ENCODE measurements around the gene FER1L5.

Gene FER1L5

DNA sequence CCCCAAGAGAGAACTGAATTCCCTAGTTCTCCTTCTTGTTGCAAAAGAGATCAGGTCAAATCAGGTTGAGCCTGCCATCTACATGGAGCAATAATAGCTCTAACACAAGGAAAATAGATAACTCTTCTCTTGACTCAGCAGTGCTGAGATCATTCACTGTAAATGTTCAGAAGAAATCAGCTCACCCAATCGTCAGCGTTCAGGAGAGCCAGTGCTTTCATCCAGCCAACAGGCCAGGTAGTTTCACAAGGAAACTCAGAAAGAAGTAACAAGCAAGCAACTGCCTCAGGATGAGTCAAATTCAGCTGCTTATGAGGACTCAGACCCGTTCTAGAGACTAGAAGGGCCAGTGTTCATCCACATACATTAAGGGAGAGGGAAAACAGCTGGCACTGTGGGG is 91.4 kb downstream of the FER1L5 start:
- no peaks in the 10 kb centered on the region for H3K9me3 ChIP-seq (ENCODE audit: control insufficient read depth, insufficient read depth, low read length)
- H3K27ac ChIP-seq (ENCODE audit: low read depth, low read length): no peak overlapping the region
- H3K36me3 ChIP-seq (ENCODE audit: control insufficient read depth, insufficient read depth, low read length): peaks cover 87% of the 10 kb centered on the region
- no peak overlapping the region for H3K4me3 ChIP-seq (ENCODE audit: low read depth, low read length)
- H3K4me1 ChIP-seq (ENCODE audit: control insufficient read depth, insufficient read depth, low read length): 0 out of 2 replicates have a peak, but pooled peaks cover under 1% of the 10 kb centered on the region
- H3K27me3 ChIP-seq (ENCODE audit: control insufficient read depth, insufficient read depth, low read length): no peaks in the 10 kb centered on the region
- no peak overlapping the region for H3K9ac ChIP-seq (ENCODE audit: low read depth, low read length)

DNA sequence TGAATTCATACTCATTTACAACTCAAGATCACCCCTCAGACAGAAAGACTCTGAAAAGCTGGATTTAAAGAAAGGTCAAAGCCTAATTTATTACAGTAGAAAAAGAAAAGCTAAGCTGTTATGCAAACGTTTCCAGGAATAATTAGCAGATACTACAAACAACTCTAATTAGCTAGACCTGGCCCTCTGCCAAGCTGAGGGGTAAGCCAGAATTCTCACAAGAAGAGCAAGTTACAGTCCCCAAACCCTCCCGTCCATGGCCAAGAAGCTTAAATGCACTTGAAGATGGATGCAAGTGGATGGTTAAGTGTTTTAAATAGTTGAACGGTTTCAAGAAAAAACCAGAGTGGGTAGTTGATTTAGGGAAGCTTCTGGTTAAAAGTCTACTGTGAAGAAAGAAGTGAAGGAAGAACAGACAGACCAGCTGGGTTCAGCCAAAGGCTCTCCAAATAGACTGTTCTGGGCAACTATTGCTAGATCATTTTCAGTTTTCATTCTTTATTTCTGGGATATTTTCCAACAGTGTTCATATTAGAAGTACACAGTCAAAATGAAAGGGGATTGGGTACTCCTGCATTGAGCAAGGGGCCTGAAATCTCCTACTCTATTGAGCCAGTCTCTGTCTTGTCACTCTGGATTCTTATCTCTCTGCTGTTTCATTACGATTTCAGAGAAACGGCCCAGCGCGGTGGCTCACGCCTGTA is 92.5 kb downstream of the FER1L5 start:
- H3K9ac ChIP-seq (ENCODE audit: low read depth, low read length): no peak overlapping the region
- H3K9me3 ChIP-seq (ENCODE audit: control insufficient read depth, insufficient read depth, low read length): no peaks in the 10 kb centered on the region
- no peak overlapping the region for H3K27ac ChIP-seq (ENCODE audit: low read depth, low read length)
- 0 out of 2 replicates have a peak, but pooled peaks cover 3% of the 10 kb centered on the region for H3K4me1 ChIP-seq (ENCODE audit: control insufficient read depth, insufficient read depth, low read length)
- H3K27me3 ChIP-seq (ENCODE audit: control insufficient read depth, insufficient read depth, low read length): no peaks in the 10 kb centered on the region
- no peak overlapping the region for H3K4me3 ChIP-seq (ENCODE audit: low read depth, low read length)
- peaks cover 78% of the 10 kb centered on the region for H3K36me3 ChIP-seq (ENCODE audit: control insufficient read depth, insufficient read depth, low read length)

DNA sequence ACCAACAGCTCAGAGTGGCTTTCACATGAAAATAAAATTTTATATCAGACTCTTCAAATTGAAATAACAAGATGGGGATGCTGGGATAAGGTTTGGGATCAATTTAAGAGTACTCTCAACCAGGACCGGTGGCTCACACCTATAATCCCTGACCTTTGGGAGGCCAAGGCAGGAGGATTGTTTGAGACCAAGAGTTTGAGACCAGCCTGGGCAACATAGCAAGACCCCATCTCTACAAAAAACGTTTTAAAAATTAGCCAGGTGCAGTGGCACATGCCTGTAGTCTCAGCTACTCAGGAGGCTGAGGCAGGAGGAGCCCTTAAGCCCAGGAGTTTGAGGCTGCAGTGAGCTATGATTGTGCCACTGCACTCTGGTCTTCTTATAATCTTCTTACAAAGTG is 94.7 kb downstream of the FER1L5 start:
- H3K4me3 ChIP-seq (ENCODE audit: low read depth, low read length): no peak overlapping the region
- no peak overlapping the region for H3K27ac ChIP-seq (ENCODE audit: low read depth, low read length)
- H3K9me3 ChIP-seq (ENCODE audit: control insufficient read depth, insufficient read depth, low read length): no peaks in the 10 kb centered on the region
- H3K4me1 ChIP-seq (ENCODE audit: control insufficient read depth, insufficient read depth, low read length): 0 out of 2 replicates have a peak, but pooled peaks cover 3% of the 10 kb centered on the region
- peaks cover 56% of the 10 kb centered on the region for H3K36me3 ChIP-seq (ENCODE audit: control insufficient read depth, insufficient read depth, low read length)
- H3K9ac ChIP-seq (ENCODE audit: low read depth, low read length): no peak overlapping the region
- H3K27me3 ChIP-seq (ENCODE audit: control insufficient read depth, insufficient read depth, low read length): no peaks in the 10 kb centered on the region

GRCh38 chr2:96737831-96738230 is 95.3 kb downstream of the FER1L5 start:
- no peak overlapping the region for H3K4me3 ChIP-seq (ENCODE audit: low read depth, low read length)
- no peaks in the 10 kb centered on the region for H3K27me3 ChIP-seq (ENCODE audit: control insufficient read depth, insufficient read depth, low read length)
- H3K36me3 ChIP-seq (ENCODE audit: control insufficient read depth, insufficient read depth, low read length): peaks cover 51% of the 10 kb centered on the region
- H3K4me1 ChIP-seq (ENCODE audit: control insufficient read depth, insufficient read depth, low read length): 0 out of 2 replicates have a peak, but pooled peaks cover 3% of the 10 kb centered on the region
- no peak overlapping the region for H3K27ac ChIP-seq (ENCODE audit: low read depth, low read length)
- H3K9ac ChIP-seq (ENCODE audit: low read depth, low read length): no peak overlapping the region
- H3K9me3 ChIP-seq (ENCODE audit: control insufficient read depth, insufficient read depth, low read length): no peaks in the 10 kb centered on the region

- Histone ChIP-seq H3K4me3 (ENCODE audit: low read depth, low read length) (peak overlapping the region; percentile 91), H3K27ac (ENCODE audit: low read depth, low read length) (peak overlapping the region; percentile 71), H3K27me3 (ENCODE audit: control insufficient read depth, insufficient read depth, low read length) (no peaks in the 10 kb centered on the region), H3K9me3 (ENCODE audit: control insufficient read depth, insufficient read depth, low read length) (no peaks in the 10 kb centered on the region), H3K4me1 (ENCODE audit: control insufficient read depth, insufficient read depth, low read length) (0 out of 2 replicates have a peak, but pooled peaks cover 3% of the 10 kb centered on the region), H3K9ac (ENCODE audit: low read depth, low read length) (peak overlapping the region; percentile 50), H3K36me3 (ENCODE audit: control insufficient read depth, insufficient read depth, low read length) (peaks cover 38% of the 10 kb centered on the region)
These were observed 96.6 kb downstream of the FER1L5 start for GRCh38 chr2:96739076-96739632.

DNA sequence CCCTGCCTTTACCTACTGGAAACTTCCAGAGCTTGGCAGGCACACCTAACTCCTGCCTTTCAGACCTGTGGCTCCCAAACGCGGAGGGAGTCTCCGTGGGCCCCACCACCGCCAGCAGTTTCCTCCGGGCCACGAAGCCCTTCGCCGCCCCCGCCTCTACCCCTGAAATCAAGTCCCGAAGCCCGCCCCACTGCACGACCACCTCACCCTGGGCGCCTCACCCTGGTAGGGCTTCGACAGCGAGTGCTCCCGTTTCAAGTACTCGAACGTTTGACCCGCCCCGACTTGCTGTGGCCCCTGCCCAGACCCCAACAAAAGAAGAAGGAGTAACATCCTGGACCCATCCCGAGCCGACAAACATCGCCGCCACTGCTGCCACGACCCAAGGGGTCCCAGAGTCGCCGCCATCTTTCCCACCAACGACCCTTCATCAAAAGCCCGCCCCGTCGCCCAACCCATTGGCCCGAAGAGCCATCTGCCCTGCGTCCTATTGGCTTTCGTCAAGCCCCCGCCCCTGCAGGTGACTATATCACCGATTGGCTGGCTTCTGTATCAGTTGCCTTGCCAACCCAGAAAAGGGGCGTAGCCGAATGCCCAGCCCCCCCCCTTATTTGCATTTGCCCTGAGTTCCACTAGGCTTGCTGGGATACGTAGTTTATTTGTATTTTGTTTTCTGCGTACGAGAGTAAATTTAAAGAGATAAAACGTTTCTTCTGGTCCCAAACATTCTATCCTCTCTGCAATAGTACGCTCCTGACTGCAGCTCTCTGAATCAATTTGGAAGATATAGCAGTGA is 97.3 kb downstream of the FER1L5 start, which contains the start of gene LMAN2L:
Gene LMAN2L, minus strand, starts transcription at position 432 of the 796 bp plus-strand sequence. Its CDS starts 24 bp downstream, at position 408.
- peak within 1 kb of the TSS; percentile 71 for H3K27ac ChIP-seq (ENCODE audit: low read depth, low read length)
- peaks cover 31% of the 10 kb centered on the region for H3K36me3 ChIP-seq (ENCODE audit: control insufficient read depth, insufficient read depth, low read length)
- H3K27me3 ChIP-seq (ENCODE audit: control insufficient read depth, insufficient read depth, low read length): no peaks in the 10 kb centered on the region
- peak within 1 kb of the TSS; percentile 50 for H3K9ac ChIP-seq (ENCODE audit: low read depth, low read length)
- peak within 1 kb of the TSS; percentile 91 for H3K4me3 ChIP-seq (ENCODE audit: low read depth, low read length)
- 0 out of 2 replicates have a peak, but pooled peaks cover 3% of the 10 kb centered on the region for H3K4me1 ChIP-seq (ENCODE audit: control insufficient read depth, insufficient read depth, low read length)
- no peaks in the 10 kb centered on the region for H3K9me3 ChIP-seq (ENCODE audit: control insufficient read depth, insufficient read depth, low read length)

- Histone ChIP-seq H3K9me3 (ENCODE audit: control insufficient read depth, insufficient read depth, low read length) (no peaks in the 10 kb centered on the region), H3K4me3 (ENCODE audit: low read depth, low read length) (no peak overlapping the region), H3K4me1 (ENCODE audit: control insufficient read depth, insufficient read depth, low read length) (no peaks in the 10 kb centered on the region), H3K27ac (ENCODE audit: low read depth, low read length) (no peak overlapping the region), H3K36me3 (ENCODE audit: control insufficient read depth, insufficient read depth, low read length) (no peaks in the 10 kb centered on the region), H3K27me3 (ENCODE audit: control insufficient read depth, insufficient read depth, low read length) (no peaks in the 10 kb centered on the region), H3K9ac (ENCODE audit: low read depth, low read length) (no peak overlapping the region)
These were observed 104.6 kb downstream of the FER1L5 start for GRCh38 chr2:96747061-96747617.

DNA sequence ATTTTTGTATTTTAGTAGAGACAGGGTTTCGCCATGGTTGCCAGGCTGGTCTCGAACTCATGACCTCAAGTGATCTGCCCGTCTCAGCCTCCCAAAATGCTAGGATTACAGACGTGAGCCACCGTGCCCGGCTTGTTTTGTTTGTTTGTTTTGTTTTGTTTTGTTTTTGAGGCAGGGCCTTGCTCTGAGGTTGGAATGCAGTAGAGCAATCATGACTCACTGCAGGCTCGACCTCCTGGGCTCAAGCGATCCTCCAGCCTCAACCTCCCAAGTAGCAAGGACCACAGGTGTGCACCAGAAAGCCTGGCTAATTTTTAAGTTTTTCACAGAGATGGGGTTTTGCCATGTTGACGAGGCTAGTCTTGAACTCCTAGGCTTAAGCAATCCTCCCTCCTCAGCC is 109.2 kb downstream of the FER1L5 start:
- Histone ChIP-seq H3K9ac (ENCODE audit: low read depth, low read length) (no peak overlapping the region), H3K9me3 (ENCODE audit: control insufficient read depth, insufficient read depth, low read length) (no peaks in the 10 kb centered on the region), H3K27me3 (ENCODE audit: control insufficient read depth, insufficient read depth, low read length) (no peaks in the 10 kb centered on the region), H3K4me3 (ENCODE audit: low read depth, low read length) (no peak overlapping the region), H3K27ac (ENCODE audit: low read depth, low read length) (no peak overlapping the region), H3K4me1 (ENCODE audit: control insufficient read depth, insufficient read depth, low read length) (no peaks in the 10 kb centered on the region), H3K36me3 (ENCODE audit: control insufficient read depth, insufficient read depth, low read length) (no peaks in the 10 kb centered on the region)

- H3K27me3 ChIP-seq (ENCODE audit: control insufficient read depth, insufficient read depth, low read length): no peaks in the 10 kb centered on the region
- H3K27ac ChIP-seq (ENCODE audit: low read depth, low read length): no peak overlapping the region
- no peak overlapping the region for H3K4me3 ChIP-seq (ENCODE audit: low read depth, low read length)
- H3K4me1 ChIP-seq (ENCODE audit: control insufficient read depth, insufficient read depth, low read length): no peaks in the 10 kb centered on the region
- H3K9me3 ChIP-seq (ENCODE audit: control insufficient read depth, insufficient read depth, low read length): no peaks in the 10 kb centered on the region
- H3K36me3 ChIP-seq (ENCODE audit: control insufficient read depth, insufficient read depth, low read length): no peaks in the 10 kb centered on the region
- H3K9ac ChIP-seq (ENCODE audit: low read depth, low read length): no peak overlapping the region
These were observed 111.2 kb downstream of the FER1L5 start for GRCh38 chr2:96753661-96754282.

- Histone ChIP-seq H3K36me3 (ENCODE audit: control insufficient read depth, insufficient read depth, low read length) (no peaks in the 10 kb centered on the region), H3K9me3 (ENCODE audit: control insufficient read depth, insufficient read depth, low read length) (no peaks in the 10 kb centered on the region), H3K4me3 (ENCODE audit: low read depth, low read length) (no peak overlapping the region), H3K4me1 (ENCODE audit: control insufficient read depth, insufficient read depth, low read length) (no peaks in the 10 kb centered on the region), H3K27ac (ENCODE audit: low read depth, low read length) (no peak overlapping the region), H3K27me3 (ENCODE audit: control insufficient read depth, insufficient read depth, low read length) (no peaks in the 10 kb centered on the region), H3K9ac (ENCODE audit: low read depth, low read length) (no peak overlapping the region)
These were observed 111.8 kb downstream of the FER1L5 start for GRCh38 chr2:96754317-96754716.
